ENCODE measurements around the gene MAPK8. TPM values are rescaled to one million over a fixed set of nuclear protein-coding genes. Genes with fewer than 3 reads are reported as not detected.

Gene MAPK8
- total and polyA plus RNA-seq, 9 of the 15 experiments (the other 6 are each of a cell fraction or from before 2014, with no cell fraction given) = 6.4 to 159 (median 71.0) TPM

DNA sequence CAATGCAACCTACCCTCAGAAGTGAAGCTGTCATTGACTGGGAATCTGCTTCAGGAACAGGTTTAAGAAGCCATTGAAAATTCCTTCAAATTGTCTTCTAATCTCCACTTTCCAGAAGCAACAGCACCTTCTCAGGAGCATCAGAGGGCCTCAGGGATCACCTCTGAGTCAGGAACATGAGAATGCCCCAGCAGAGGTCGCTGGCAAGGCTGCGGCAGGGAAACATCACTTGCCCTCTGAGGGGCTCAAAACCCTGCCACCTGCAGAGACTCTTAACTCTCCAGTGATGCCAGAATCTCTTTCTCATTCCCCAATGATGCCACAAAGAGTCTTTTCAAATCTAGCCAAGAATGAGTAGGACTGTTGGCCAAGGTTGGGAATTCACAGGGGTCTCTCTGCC is 5.9 kb upstream of the MAPK8 start:
- peaks cover 0 to under 1% of the 10 kb centered on the region in 2 experiments; a peak in 1 of 5 replicates for H3K4me1 ChIP-seq (replicated peaks in 1 of 2; ENCODE audit: control insufficient read depth in 2 of 2, insufficient read depth in 2 of 2, low read length in 2 of 2)
- in situ Hi-C loops (cut with MboI) = no loop called here
- CTCF ChIA-PET (ENCODE audit: low intra/inter-chr PET ratio) = no interaction called here
- intact Hi-C loops (cut with micrococcal nuclease) = no loop called here
- FAIRE-seq = no peak
- no peak overlapping the region for H3K27ac ChIP-seq (ENCODE audit: extremely low read depth, low read depth, low read length)
- no peak overlapping the region for H2AFZ ChIP-seq (ENCODE audit: low read depth, low read length)
- POLR2A ChIA-PET = interaction anchor here (0.9 to 1.0 kb wide), 2 partner anchors 8 to 9 kb away, joined by 5 to 7 read pairs; no protein-coding TSS in a partner anchor
- no peaks in the 10 kb centered on the region for H3K79me2 ChIP-seq (ENCODE audit: control insufficient read depth, insufficient read depth, low read length)
- H3K27me3 ChIP-seq (ENCODE audit: control insufficient read depth in 2 of 2, insufficient read depth in 2 of 2, low read length in 2 of 2) = no peaks in the 10 kb centered on the region; a peak in 1 of 5 replicates
- no peak overlapping the region for H3K9ac ChIP-seq (ENCODE audit: insufficient read depth in 1 of 2, low read depth in 2 of 2, low read length in 2 of 2)
- BruUV-seq (replicated peaks) = no TSS peak
- 0 out of 6 replicates have a peak, but pooled peaks of 2 of the 3 experiments have one; percentile 6 to 18 for TF ChIP-seq CTCF (IDR thresholded peaks at IDR 0.05 in 2 of 3, conservative IDR thresholded peaks at IDR 0.05 in 1 of 3; ENCODE audit: insufficient read depth in 2 of 3, low read depth in 1 of 3, low read length in 3 of 3)
- no peak for TF ChIP-seq NR3C1 (CRISPR knock-in tag; IDR thresholded peaks at IDR 0.05)
- TF ChIP-seq FOXJ2 (tag; IDR thresholded peaks at IDR 0.05) = no peak
- no peak for TF ChIP-seq ZNF274 (IDR thresholded peaks at IDR 0.05; ENCODE audit: borderline replicate concordance, low read depth, low read length)
- TF ChIP-seq ZKSCAN1 (IDR thresholded peaks at IDR 0.05; ENCODE audit: low read depth, low read length) = no peak
- TF ChIP-seq NFXL1 (CRISPR knock-in tag; IDR thresholded peaks at IDR 0.05) = no peak
- no peak for TF ChIP-seq TAF7 (tag; IDR thresholded peaks at IDR 0.05)
- no peak for TF ChIP-seq GTF2B (IDR thresholded peaks at IDR 0.05; ENCODE audit: extremely low read depth, insufficient read length)
- no peak for ATAC-seq
- no peaks in the 10 kb centered on the region; the same call in 1 of the 2 replicates for H3K9me3 ChIP-seq (replicated peaks; ENCODE audit: control insufficient read depth, insufficient read depth, low read depth, low read length)
- 11% methylated on average over 1 of the region's 2 CpGs for WGBS (ENCODE audit: insufficient coverage, low coverage, missing lambda C conversion rate)
- H3K9me1 ChIP-seq (ENCODE audit: control insufficient read depth, insufficient read depth, low read length) = no peaks in the 10 kb centered on the region
- H3K36me3 ChIP-seq (ENCODE audit: control insufficient read depth, insufficient read depth, low read length) = no peaks in the 10 kb centered on the region
- no peak overlapping the region for H3K4me3 ChIP-seq
- no peaks in the 10 kb centered on the region for H4K20me1 ChIP-seq (replicated peaks; ENCODE audit: control insufficient read depth, insufficient read depth, low read length)
- no peak overlapping the region for H3K4me2 ChIP-seq (ENCODE audit: insufficient read depth, low read length)
- DNase-seq (ENCODE audit: extremely low read depth in 1 of 4, low spot score in 3 of 4) = no peak

All from K562 (cell line).